Measurements from ENCODE around the gene CCDC18. TPM values are rescaled to one million over a fixed set of nuclear protein-coding genes. Genes with fewer than 3 reads are reported as not detected.

Gene CCDC18
- total RNA-seq, 2 experiments from 2014 or later: 46.5 to 59.0 TPM

DNA sequence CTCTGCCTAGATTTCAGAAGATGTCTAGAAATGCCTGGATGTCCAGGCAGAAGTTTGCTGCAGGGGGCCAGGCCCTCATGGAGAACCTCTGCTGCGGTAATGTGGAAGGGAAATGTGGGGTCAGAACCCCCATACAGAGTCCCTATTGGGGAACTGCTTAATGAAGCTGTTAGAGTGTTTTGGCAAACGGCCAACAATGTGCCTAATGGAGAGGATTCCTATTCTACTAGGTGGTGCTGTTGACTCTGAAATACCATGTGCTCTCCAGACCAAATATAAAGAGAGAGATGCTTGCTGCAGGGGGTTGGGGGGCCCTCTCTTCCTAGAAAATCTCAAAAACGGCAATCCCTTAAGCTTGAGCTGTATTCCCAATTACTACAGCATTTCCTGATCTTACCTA is 108.0 kb downstream of the CCDC18 start:
- Histone ChIP-seq H2AFZ (ENCODE audit: low read length) (no peak overlapping the region), H3K36me3 (ENCODE audit: insufficient read depth, low read length) (no peaks in the 10 kb centered on the region), H3K4me1 (ENCODE audit: insufficient read depth, low read length, poor library complexity, severe bottlenecking) (no peaks in the 10 kb centered on the region), H3K79me2 (ENCODE audit: insufficient read depth, low read depth, low read length) (no peaks in the 10 kb centered on the region), H3K27ac (ENCODE audit: low read depth, low read length, poor library complexity, severe bottlenecking) (no peak overlapping the region), H3K4me3 (ENCODE audit: low read depth, low read length, poor library complexity, severe bottlenecking) (no peak overlapping the region), H4K20me1 (ENCODE audit: insufficient read depth, low read length) (no peaks in the 10 kb centered on the region), H3K9me2 (ENCODE audit: insufficient read depth, low read length) (no peaks in the 10 kb centered on the region; the same call in 1 of the 2 replicates), H3K4me2 (ENCODE audit: low read length) (no peak overlapping the region), H3K9me3 (ENCODE audit: low read length) (no peaks in the 10 kb centered on the region)
- intact Hi-C loops (cut with micrococcal nuclease; ENCODE audit: unreplicated experiment): no loop called here
- no TSS peak for BruUV-seq (replicated peaks)
- no peak for DNase-seq (ENCODE audit: low spot score)
- TF ChIP-seq, protein P1, sequence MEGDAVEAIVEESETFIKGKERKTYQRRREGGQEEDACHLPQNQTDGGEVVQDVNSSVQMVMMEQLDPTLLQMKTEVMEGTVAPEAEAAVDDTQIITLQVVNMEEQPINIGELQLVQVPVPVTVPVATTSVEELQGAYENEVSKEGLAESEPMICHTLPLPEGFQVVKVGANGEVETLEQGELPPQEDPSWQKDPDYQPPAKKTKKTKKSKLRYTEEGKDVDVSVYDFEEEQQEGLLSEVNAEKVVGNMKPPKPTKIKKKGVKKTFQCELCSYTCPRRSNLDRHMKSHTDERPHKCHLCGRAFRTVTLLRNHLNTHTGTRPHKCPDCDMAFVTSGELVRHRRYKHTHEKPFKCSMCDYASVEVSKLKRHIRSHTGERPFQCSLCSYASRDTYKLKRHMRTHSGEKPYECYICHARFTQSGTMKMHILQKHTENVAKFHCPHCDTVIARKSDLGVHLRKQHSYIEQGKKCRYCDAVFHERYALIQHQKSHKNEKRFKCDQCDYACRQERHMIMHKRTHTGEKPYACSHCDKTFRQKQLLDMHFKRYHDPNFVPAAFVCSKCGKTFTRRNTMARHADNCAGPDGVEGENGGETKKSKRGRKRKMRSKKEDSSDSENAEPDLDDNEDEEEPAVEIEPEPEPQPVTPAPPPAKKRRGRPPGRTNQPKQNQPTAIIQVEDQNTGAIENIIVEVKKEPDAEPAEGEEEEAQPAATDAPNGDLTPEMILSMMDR (conservative IDR thresholded peaks at IDR 0.05; ENCODE audit: low read length): no peak
- TF ChIP-seq EZH2phosphoT487 (IDR thresholded peaks at IDR 0.05; ENCODE audit: borderline replicate concordance, low read depth, low read length): no peak
- CTCF ChIA-PET (ENCODE audit: unreplicated experiment): no interaction called here
- POLR2A ChIA-PET: interaction anchor here (0.6 to 1.4 kb wide), 2 partner anchors 12 to 696 kb away, joined by 3 read pairs; no protein-coding TSS in a partner anchor

DNA sequence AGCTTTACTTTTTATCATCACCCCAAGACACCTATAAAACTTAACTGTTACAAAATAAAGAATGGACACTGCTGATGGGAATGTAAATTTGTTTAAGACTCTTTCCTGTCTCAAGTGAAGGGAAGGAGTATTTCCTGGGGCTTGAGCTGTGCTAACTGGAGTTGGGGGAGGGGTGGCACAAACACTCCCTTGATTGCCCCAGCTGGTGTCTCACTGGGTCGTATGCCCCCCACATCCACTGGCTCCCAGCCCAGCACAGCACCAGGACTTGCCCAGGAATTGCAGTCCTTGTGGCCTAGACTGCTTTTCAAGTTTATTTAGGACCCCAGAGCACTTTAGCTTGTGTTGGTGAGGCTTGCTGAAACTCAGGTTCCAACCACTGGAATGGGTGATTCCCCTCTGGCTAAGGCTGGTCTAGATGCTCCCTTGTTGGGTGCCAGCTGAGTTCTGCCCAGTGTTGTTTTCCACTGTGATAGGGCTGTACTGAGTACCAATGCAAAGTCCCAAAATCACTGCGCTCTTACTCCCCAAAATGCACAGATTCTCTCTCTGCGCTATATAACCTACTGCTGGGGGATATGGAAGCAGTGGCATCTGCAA is 116.1 kb downstream of the CCDC18 start:
- Histone ChIP-seq H3K27ac (ENCODE audit: low read depth, low read length, poor library complexity, severe bottlenecking) (no peak overlapping the region), H3K4me2 (ENCODE audit: low read length) (no peak overlapping the region), H3K36me3 (ENCODE audit: insufficient read depth, low read length) (no peaks in the 10 kb centered on the region), H2AFZ (ENCODE audit: low read length) (no peak overlapping the region), H3K9me2 (ENCODE audit: insufficient read depth, low read length) (no peaks in the 10 kb centered on the region; the same call in 1 of the 2 replicates), H3K4me1 (ENCODE audit: insufficient read depth, low read length, poor library complexity, severe bottlenecking) (no peaks in the 10 kb centered on the region), H4K20me1 (ENCODE audit: insufficient read depth, low read length) (no peaks in the 10 kb centered on the region), H3K79me2 (ENCODE audit: insufficient read depth, low read depth, low read length) (no peaks in the 10 kb centered on the region), H3K9me3 (ENCODE audit: low read length) (no peaks in the 10 kb centered on the region), H3K4me3 (ENCODE audit: low read depth, low read length, poor library complexity, severe bottlenecking) (no peak overlapping the region)
- ChIA-PET POLR2A (interaction anchor here (0.9 kb wide), 1 partner anchor 26 kb away, joined by 3 read pairs; no protein-coding TSS in a partner anchor), CTCF (ENCODE audit: unreplicated experiment) (no interaction called here)
- intact Hi-C loops (cut with micrococcal nuclease; ENCODE audit: unreplicated experiment): no loop called here
- TF ChIP-seq, protein P1 (conservative IDR thresholded peaks at IDR 0.05; ENCODE audit: low read length): no peak
- no peak for TF ChIP-seq EZH2phosphoT487 (IDR thresholded peaks at IDR 0.05; ENCODE audit: borderline replicate concordance, low read depth, low read length)
- no TSS peak for BruUV-seq (replicated peaks)
- no peak for DNase-seq (ENCODE audit: low spot score)

DNA sequence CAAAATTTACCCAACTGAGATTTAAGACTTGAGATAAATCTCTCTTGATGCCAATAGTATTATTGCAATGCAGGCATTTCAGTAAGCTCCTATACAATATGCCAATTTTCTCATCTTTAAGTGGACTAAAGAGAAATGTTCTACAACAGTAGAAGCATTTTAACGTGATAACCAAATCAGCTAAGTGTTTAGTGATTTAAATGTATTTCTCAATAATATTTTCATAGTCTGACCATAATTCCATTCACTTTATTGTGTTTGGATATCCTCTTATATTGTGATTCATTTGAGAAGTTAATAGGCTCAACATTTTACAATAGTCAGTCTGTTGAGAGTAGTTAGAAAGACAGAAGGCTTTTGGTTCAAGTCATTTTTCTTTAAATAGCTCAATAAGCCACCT is 120.6 kb downstream of the CCDC18 start:
- POLR2A ChIA-PET: interaction anchor here (0.6 to 1.1 kb wide), 3 partner anchors 16 to 473 kb away, joined by 3 to 4 read pairs (median 3); no protein-coding TSS in a partner anchor
- TF ChIP-seq EZH2phosphoT487 (IDR thresholded peaks at IDR 0.05; ENCODE audit: borderline replicate concordance, low read depth, low read length): no peak
- TF ChIP-seq, protein P1 (conservative IDR thresholded peaks at IDR 0.05; ENCODE audit: low read length): no peak
- BruUV-seq (replicated peaks): no TSS peak

More for the DNA sequence above, 120.6 kb downstream of the CCDC18 start:
- no peaks in the 10 kb centered on the region for H3K36me3 ChIP-seq (ENCODE audit: insufficient read depth, low read length)
- no peaks in the 10 kb centered on the region for H3K9me3 ChIP-seq (ENCODE audit: low read length)
- no peaks in the 10 kb centered on the region for H3K4me1 ChIP-seq (ENCODE audit: insufficient read depth, low read length, poor library complexity, severe bottlenecking)
- H4K20me1 ChIP-seq (ENCODE audit: insufficient read depth, low read length): no peaks in the 10 kb centered on the region
- H3K79me2 ChIP-seq (ENCODE audit: insufficient read depth, low read depth, low read length): no peaks in the 10 kb centered on the region
- intact Hi-C loops (cut with micrococcal nuclease; ENCODE audit: unreplicated experiment): loop anchor here (5.0 to 10.0 kb wide), 3 partner anchors 134 to 541 kb away; no protein-coding TSS in a partner anchor
- H3K4me3 ChIP-seq (ENCODE audit: low read depth, low read length, poor library complexity, severe bottlenecking): no peak overlapping the region
- no peak overlapping the region for H2AFZ ChIP-seq (ENCODE audit: low read length)
- no peaks in the 10 kb centered on the region for H3K9me2 ChIP-seq (ENCODE audit: insufficient read depth, low read length)
- H3K4me2 ChIP-seq (ENCODE audit: low read length): no peak overlapping the region
- no peak for DNase-seq (ENCODE audit: low spot score)
- H3K27ac ChIP-seq (ENCODE audit: low read depth, low read length, poor library complexity, severe bottlenecking): no peak overlapping the region
- CTCF ChIA-PET (ENCODE audit: unreplicated experiment): no interaction called here

Data from OCI-LY7 (cell line).